ENCODE measurements around the gene TMBIM1. TPM values are rescaled to one million over a fixed set of nuclear protein-coding genes. Genes with fewer than 3 reads are reported as not detected.

TMBIM1 gene
- polyA plus RNA-seq, 1 of the 3 experiments (the other 2 are of a cell fraction) = 7.8 TPM

GRCh38 chr2:218263817-218264641, 28.3 kb downstream of the TMBIM1 start (continued):
- no peak for TF ChIP-seq IRF3 (IDR thresholded peaks at IDR 0.05; ENCODE audit: low read depth, low read length)
- TF ChIP-seq REST (IDR thresholded peaks at IDR 0.05; ENCODE audit: low read depth, low read length) = no peak
- TF ChIP-seq NRF1 (IDR thresholded peaks at IDR 0.05; ENCODE audit: low read depth, low read length) = no peak
- TF ChIP-seq, protein P1, sequence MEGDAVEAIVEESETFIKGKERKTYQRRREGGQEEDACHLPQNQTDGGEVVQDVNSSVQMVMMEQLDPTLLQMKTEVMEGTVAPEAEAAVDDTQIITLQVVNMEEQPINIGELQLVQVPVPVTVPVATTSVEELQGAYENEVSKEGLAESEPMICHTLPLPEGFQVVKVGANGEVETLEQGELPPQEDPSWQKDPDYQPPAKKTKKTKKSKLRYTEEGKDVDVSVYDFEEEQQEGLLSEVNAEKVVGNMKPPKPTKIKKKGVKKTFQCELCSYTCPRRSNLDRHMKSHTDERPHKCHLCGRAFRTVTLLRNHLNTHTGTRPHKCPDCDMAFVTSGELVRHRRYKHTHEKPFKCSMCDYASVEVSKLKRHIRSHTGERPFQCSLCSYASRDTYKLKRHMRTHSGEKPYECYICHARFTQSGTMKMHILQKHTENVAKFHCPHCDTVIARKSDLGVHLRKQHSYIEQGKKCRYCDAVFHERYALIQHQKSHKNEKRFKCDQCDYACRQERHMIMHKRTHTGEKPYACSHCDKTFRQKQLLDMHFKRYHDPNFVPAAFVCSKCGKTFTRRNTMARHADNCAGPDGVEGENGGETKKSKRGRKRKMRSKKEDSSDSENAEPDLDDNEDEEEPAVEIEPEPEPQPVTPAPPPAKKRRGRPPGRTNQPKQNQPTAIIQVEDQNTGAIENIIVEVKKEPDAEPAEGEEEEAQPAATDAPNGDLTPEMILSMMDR (IDR thresholded peaks at IDR 0.05) = no peak; the same call in 1 of the 2 replicates

- no peaks in the 10 kb centered on the region for H3K9me3 ChIP-seq
- 90% methylated on average over 21 of the region's 39 CpGs for WGBS (ENCODE audit: low lambda C conversion rate)
- H2AFZ ChIP-seq (ENCODE audit: low read depth) = no peak overlapping the region
- H3K4me1 ChIP-seq (ENCODE audit: control insufficient read depth in 1 of 2, insufficient read depth in 2 of 2, low read depth in 1 of 2, low read length in 1 of 2) = peaks cover 11 to 52% of the 10 kb centered on the region in 2 experiments
- TF ChIP-seq TAF1 (IDR thresholded peaks at IDR 0.05; ENCODE audit: borderline replicate concordance, low read depth, low read length) = no peak
- TF ChIP-seq YY1 (IDR thresholded peaks at IDR 0.05; ENCODE audit: low read depth) = no peak
- TF ChIP-seq POLR2AphosphoS5 (IDR thresholded peaks at IDR 0.05; ENCODE audit: low read depth, low read length) = no peak
- TF ChIP-seq NFIC (IDR thresholded peaks at IDR 0.05; ENCODE audit: borderline replicate concordance) = no peak
- TF ChIP-seq RCOR1 (IDR thresholded peaks at IDR 0.05; ENCODE audit: low read length) = no peak
- TF ChIP-seq, protein P1 (IDR thresholded peaks at IDR 0.05) = no peak
- TF ChIP-seq SMC3 (IDR thresholded peaks at IDR 0.05; ENCODE audit: low read depth, low read length) = no peak
- no peak for TF ChIP-seq NRF1 (IDR thresholded peaks at IDR 0.05; ENCODE audit: low read depth, low read length)
- no peak for TF ChIP-seq MXI1 (IDR thresholded peaks at IDR 0.05; ENCODE audit: low read depth, low read length)
- TF ChIP-seq ELF1 (IDR thresholded peaks at IDR 0.05) = no peak
- TF ChIP-seq FOXM1 (IDR thresholded peaks at IDR 0.05; ENCODE audit: low read depth) = no peak
- TF ChIP-seq EZH2phosphoT487 (IDR thresholded peaks at IDR 0.05; ENCODE audit: borderline replicate concordance, low read depth) = no peak
- no peak for TF ChIP-seq JUND (IDR thresholded peaks at IDR 0.05)
- no peak for TF ChIP-seq FOXJ3 (CRISPR knock-in tag; IDR thresholded peaks at IDR 0.05)
- no peak for TF ChIP-seq RXRA (IDR thresholded peaks at IDR 0.05; ENCODE audit: borderline replicate concordance, low read depth)
- DNase-seq = no peak
- H3K4me2 ChIP-seq = no peak overlapping the region
- peaks cover 8 to 48% of the 10 kb centered on the region in 2 experiments for H3K36me3 ChIP-seq (replicated peaks in 1 of 2; ENCODE audit: control insufficient read depth in 1 of 2, insufficient read depth in 2 of 2, low read length in 1 of 2)
- ChIA-PET POLR2A (interaction anchor here (0.7 kb wide), 1 partner anchor 8 kb away, joined by 3 read pairs; no protein-coding TSS in a partner anchor), CTCF (no interaction called here)
- H3F3A ChIP-seq (replicated peaks; ENCODE audit: insufficient read depth) = peaks cover 7% of the 10 kb centered on the region
- peak overlapping the region in 1 of 2 experiments; percentile 74; a peak in 1 of 4 replicates for H3K27ac ChIP-seq (ENCODE audit: low read depth in 2 of 2, low read length in 1 of 2)
- H3K4me3 ChIP-seq (ENCODE audit: low read depth in 2 of 2, low read length in 1 of 2) = no peak overlapping the region
- no peak overlapping the region for H3K9ac ChIP-seq
- no peaks in the 10 kb centered on the region; the same call in 1 of the 2 replicates for H4K20me1 ChIP-seq (ENCODE audit: insufficient read depth)
- no peaks in the 10 kb centered on the region for H3K27me3 ChIP-seq (ENCODE audit: insufficient read depth)
- H3K79me2 ChIP-seq (ENCODE audit: insufficient read depth) = peaks cover 12% of the 10 kb centered on the region; the same call in 1 of the 2 replicates
- H3K9me2 ChIP-seq = no peaks in the 10 kb centered on the region
Measured at GRCh38 chr2:218262631-218263586, 29.4 kb downstream of the TMBIM1 start.
